HepG2 (cell line): ENCODE data around the gene RNASE7. TPM values are rescaled to one million over a fixed set of nuclear protein-coding genes. Genes with fewer than 3 reads are reported as not detected.

Experiments
- ATF1 ChIP-seq: IDR thresholded peaks from 2 replicates; pipeline ENCODE4 v1.6.1; 2016; ENCODE audit warnings: mild to moderate bottlenecking, control low read depth
- CENPT ChIP-seq: sonication (generic); formaldehyde crosslinking; IDR thresholded peaks from 2 replicates; pipeline ENCODE4 v1.8.0; 2022; ENCODE audit warnings: low read depth, mild to moderate bottlenecking, moderate library complexity, missing genetic modification reagents
- EEA1 ChIP-seq: sonication (generic); formaldehyde crosslinking; IDR thresholded peaks from 2 replicates; pipeline ENCODE4 v1.5.1; 2020; ENCODE audit warnings: mild to moderate bottlenecking, missing genetic modification reagents, borderline replicate concordance
- GPN1 ChIP-seq: sonication (generic); formaldehyde crosslinking; IDR thresholded peaks from 2 replicates; pipeline ENCODE4 v1.5.1; 2020; ENCODE audit warnings: missing genetic modification reagents, borderline replicate concordance
- KAT7 ChIP-seq: IDR thresholded peaks from 2 replicates; pipeline ENCODE4 v1.6.1; 2018; ENCODE audit warnings: borderline replicate concordance, missing compliant biosample characterization
- MLLT10 ChIP-seq: sonication (generic); formaldehyde crosslinking; IDR thresholded peaks from 2 replicates; pipeline ENCODE4 v1.4.0; 2020; ENCODE audit warnings: missing genetic modification reagents
- MTA1 ChIP-seq: sonication (generic); formaldehyde crosslinking; IDR thresholded peaks from 2 replicates; pipeline ENCODE4 v1.4.0; 2020; ENCODE audit warnings: missing genetic modification reagents, mild to moderate bottlenecking, borderline replicate concordance
- MXI1 ChIP-seq: IDR thresholded peaks from 3 replicates; pipeline ENCODE4 v1.6.1; 2012; ENCODE audit warnings: low read depth, low read length, inconsistent platforms, borderline replicate concordance
- NKX3-1 ChIP-seq: sonication (generic); formaldehyde crosslinking; IDR thresholded peaks from 2 replicates; pipeline ENCODE4 v1.5.0; 2020; ENCODE audit warnings: missing genetic modification reagents
- SNRNP70 ChIP-seq: fragments of 200-400 bp; formaldehyde crosslinking; IDR thresholded peaks from 2 replicates; pipeline ENCODE4 v1.6.1; 2017; ENCODE audit warnings: mild to moderate bottlenecking, low read depth, low read length, moderate library complexity
- SP140L ChIP-seq: sonication (generic); formaldehyde crosslinking; IDR thresholded peaks from 2 replicates; pipeline ENCODE4 v1.4.0; 2020; ENCODE audit warnings: missing genetic modification reagents, borderline replicate concordance
- SPEN ChIP-seq: sonication (generic); formaldehyde crosslinking; IDR thresholded peaks from 2 replicates; pipeline ENCODE4 v1.5.1; 2020; ENCODE audit warnings: low read depth, mild to moderate bottlenecking, missing genetic modification reagents
- STAT5B ChIP-seq: sonication (generic); formaldehyde crosslinking; IDR thresholded peaks from 2 replicates; pipeline ENCODE4 v1.4.0; 2020; ENCODE audit warnings: missing genetic modification reagents
- TEAD2 ChIP-seq: sonication (generic); formaldehyde crosslinking; IDR thresholded peaks from 2 replicates; pipeline ENCODE4 v1.9.0; 2021; ENCODE audit warnings: missing genetic modification reagents
- ZMYM4 ChIP-seq: sonication (generic); formaldehyde crosslinking; IDR thresholded peaks from 2 replicates; pipeline ENCODE4 v1.8.1; 2023; ENCODE audit warnings: mild to moderate bottlenecking, missing genetic modification reagents
- ZNF121 ChIP-seq: sonication (generic); formaldehyde crosslinking; IDR thresholded peaks from 2 replicates; pipeline ENCODE4 v1.5.0; 2020; ENCODE audit warnings: mild to moderate bottlenecking, missing genetic modification reagents
- ZNF337 ChIP-seq: sonication (generic); formaldehyde crosslinking; IDR thresholded peaks from 2 replicates; pipeline ENCODE4 v1.5.1; 2020; ENCODE audit warnings: missing genetic modification reagents, low read depth, mild to moderate bottlenecking, borderline replicate concordance
- ZNF567 ChIP-seq: sonication (generic); formaldehyde crosslinking; IDR thresholded peaks from 2 replicates; pipeline ENCODE4 v1.8.1; 2023; ENCODE audit warnings: mild to moderate bottlenecking, missing genetic modification reagents, borderline replicate concordance
- ZNF672 ChIP-seq: sonication (generic); formaldehyde crosslinking; IDR thresholded peaks from 2 replicates; pipeline ENCODE4 v1.8.1; 2022; ENCODE audit warnings: missing genetic modification reagents
- ZSCAN12 ChIP-seq: sonication (generic); formaldehyde crosslinking; IDR thresholded peaks from 2 replicates; pipeline ENCODE4 v1.9.0; 2021; ENCODE audit warnings: mild to moderate bottlenecking, missing genetic modification reagents
- polyA plus RNA-seq, 8 experiments: library from polyadenylated mRNA; depleted of rRNA in 3 of 8; stranded (reverse) in 7 of 8; unstranded in 1 of 8; fragments of >200 nt; fragmentation: Illumina TruSeq in 4 of 8; extraction: Trizol in 4 of 8; gene quantifications; 2 replicates each; pipeline versions ENCODE4 v1.2.1 to v1.2.3, GENCODE V29; 2011 to 2016; ENCODE audit warnings: low read depth in 4 of 8, missing spikeins in 1 of 8, mixed read lengths in 1 of 8; ENCODE audit not compliant: insufficient read depth in 1 of 8
- total RNA-seq, 5 experiments: library from RNA; depleted of rRNA; stranded (reverse); fragments of >200 nt; fragmentation: Illumina TruSeq; extraction: Trizol; gene quantifications; 2 replicates each; pipeline ENCODE4 v1.2.3, GENCODE V29; 2016; ENCODE audit warnings: low read depth in 1 of 5
- TF ChIP-seq, protein P1 (sequence below): sonication (generic); formaldehyde crosslinking; IDR thresholded peaks from 2 replicates; pipeline ENCODE4 v1.4.0; 2020; ENCODE audit warnings: missing genetic modification reagents
- TF ChIP-seq, protein P2 (sequence below): sonication (generic); formaldehyde crosslinking; IDR thresholded peaks from 2 replicates; pipeline ENCODE4 v1.4.0; 2020; ENCODE audit warnings: missing genetic modification reagents

RNASE7 gene
- total and polyA plus RNA-seq, 2 of the 13 experiments (the other 11 are each of a cell fraction or from before 2014, with no cell fraction given) = 0.04 TPM; not detected in 1

DNA sequence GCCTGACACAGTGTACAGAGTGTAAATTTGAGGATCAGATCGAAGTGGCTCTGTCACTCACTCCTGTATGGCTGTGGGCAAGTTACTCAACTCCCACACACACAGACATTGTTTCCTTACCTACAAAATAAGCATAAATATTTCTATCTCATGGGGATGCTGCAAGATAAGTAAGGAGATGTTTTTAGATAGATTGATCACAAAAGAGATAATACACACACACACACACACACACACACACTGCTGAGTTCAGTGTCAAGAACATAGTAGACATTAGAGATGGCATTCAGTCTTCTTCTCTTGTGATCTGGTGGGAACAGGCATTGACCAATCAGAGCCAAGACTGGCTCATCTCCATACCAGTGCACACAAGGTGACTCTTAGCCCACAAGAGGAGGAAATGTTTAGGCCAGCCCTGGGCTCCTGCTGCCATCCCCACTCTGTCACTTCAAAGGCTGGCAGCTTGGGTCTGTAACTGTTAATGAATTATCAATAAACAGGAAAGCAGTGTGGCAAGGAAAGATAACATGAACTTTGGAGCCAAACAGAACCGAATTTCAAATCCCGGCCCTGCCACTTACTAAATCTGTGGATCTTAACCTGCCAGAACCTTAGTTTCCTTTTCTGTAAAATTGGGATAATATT, 12.1 kb downstream of the RNASE7 start (continued):
- TF ChIP-seq, protein P1, sequence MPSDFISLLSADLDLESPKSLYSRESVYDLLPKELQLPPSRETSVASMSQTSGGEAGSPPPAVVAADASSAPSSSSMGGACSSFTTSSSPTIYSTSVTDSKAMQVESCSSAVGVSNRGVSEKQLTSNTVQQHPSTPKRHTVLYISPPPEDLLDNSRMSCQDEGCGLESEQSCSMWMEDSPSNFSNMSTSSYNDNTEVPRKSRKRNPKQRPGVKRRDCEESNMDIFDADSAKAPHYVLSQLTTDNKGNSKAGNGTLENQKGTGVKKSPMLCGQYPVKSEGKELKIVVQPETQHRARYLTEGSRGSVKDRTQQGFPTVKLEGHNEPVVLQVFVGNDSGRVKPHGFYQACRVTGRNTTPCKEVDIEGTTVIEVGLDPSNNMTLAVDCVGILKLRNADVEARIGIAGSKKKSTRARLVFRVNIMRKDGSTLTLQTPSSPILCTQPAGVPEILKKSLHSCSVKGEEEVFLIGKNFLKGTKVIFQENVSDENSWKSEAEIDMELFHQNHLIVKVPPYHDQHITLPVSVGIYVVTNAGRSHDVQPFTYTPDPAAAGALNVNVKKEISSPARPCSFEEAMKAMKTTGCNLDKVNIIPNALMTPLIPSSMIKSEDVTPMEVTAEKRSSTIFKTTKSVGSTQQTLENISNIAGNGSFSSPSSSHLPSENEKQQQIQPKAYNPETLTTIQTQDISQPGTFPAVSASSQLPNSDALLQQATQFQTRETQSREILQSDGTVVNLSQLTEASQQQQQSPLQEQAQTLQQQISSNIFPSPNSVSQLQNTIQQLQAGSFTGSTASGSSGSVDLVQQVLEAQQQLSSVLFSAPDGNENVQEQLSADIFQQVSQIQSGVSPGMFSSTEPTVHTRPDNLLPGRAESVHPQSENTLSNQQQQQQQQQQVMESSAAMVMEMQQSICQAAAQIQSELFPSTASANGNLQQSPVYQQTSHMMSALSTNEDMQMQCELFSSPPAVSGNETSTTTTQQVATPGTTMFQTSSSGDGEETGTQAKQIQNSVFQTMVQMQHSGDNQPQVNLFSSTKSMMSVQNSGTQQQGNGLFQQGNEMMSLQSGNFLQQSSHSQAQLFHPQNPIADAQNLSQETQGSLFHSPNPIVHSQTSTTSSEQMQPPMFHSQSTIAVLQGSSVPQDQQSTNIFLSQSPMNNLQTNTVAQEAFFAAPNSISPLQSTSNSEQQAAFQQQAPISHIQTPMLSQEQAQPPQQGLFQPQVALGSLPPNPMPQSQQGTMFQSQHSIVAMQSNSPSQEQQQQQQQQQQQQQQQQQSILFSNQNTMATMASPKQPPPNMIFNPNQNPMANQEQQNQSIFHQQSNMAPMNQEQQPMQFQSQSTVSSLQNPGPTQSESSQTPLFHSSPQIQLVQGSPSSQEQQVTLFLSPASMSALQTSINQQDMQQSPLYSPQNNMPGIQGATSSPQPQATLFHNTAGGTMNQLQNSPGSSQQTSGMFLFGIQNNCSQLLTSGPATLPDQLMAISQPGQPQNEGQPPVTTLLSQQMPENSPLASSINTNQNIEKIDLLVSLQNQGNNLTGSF (CRISPR knock-in tag) = no peak
- TF ChIP-seq, protein P2, sequence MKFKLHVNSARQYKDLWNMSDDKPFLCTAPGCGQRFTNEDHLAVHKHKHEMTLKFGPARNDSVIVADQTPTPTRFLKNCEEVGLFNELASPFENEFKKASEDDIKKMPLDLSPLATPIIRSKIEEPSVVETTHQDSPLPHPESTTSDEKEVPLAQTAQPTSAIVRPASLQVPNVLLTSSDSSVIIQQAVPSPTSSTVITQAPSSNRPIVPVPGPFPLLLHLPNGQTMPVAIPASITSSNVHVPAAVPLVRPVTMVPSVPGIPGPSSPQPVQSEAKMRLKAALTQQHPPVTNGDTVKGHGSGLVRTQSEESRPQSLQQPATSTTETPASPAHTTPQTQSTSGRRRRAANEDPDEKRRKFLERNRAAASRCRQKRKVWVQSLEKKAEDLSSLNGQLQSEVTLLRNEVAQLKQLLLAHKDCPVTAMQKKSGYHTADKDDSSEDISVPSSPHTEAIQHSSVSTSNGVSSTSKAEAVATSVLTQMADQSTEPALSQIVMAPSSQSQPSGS (CRISPR knock-in tag) = peak; percentile 65
- no peak for TF ChIP-seq ZNF567
- no peak; the same call in 1 of the 2 replicates for TF ChIP-seq SP140L
- no peak; the same call in 1 of the 2 replicates for TF ChIP-seq KAT7 (CRISPR knock-in tag)
- TF ChIP-seq STAT5B (CRISPR knock-in tag) = no peak
- no peak; the same call in 1 of the 2 replicates for TF ChIP-seq ZNF337 (CRISPR knock-in tag)
- TF ChIP-seq SNRNP70 = no peak
- no peak for TF ChIP-seq GPN1
- TF ChIP-seq ATF1 (CRISPR knock-in tag) = peak; percentile 61; the same call in 1 of the 2 replicates
- TF ChIP-seq NKX3-1 (CRISPR knock-in tag) = no peak; the same call in 1 of the 2 replicates
- peak; percentile 81; the same call in 1 of the 2 replicates for TF ChIP-seq SPEN (CRISPR knock-in tag)
- no peak for TF ChIP-seq MLLT10 (CRISPR knock-in tag)
- TF ChIP-seq MXI1 = peak; percentile 41; the same call in 1 of the 3 replicates
- 0 out of 2 replicates have a peak, but pooled peaks have one; percentile 41 for TF ChIP-seq MTA1 (CRISPR knock-in tag)
- TF ChIP-seq EEA1 (CRISPR knock-in tag) = no peak
- TF ChIP-seq TEAD2 (CRISPR knock-in tag) = no peak
- TF ChIP-seq ZSCAN12 (CRISPR knock-in tag) = no peak
- TF ChIP-seq ZMYM4 (CRISPR knock-in tag) = peak; percentile 75
- no peak for TF ChIP-seq CENPT (CRISPR knock-in tag)
- no peak for TF ChIP-seq ZNF672
- no peak for TF ChIP-seq ZNF121 (CRISPR knock-in tag)
